ENCODE measurements around the gene TRABD2B. TPM values are rescaled to one million over a fixed set of nuclear protein-coding genes. Genes with fewer than 3 reads are reported as not detected.

TRABD2B gene
- total and polyA plus RNA-seq, 8 donors: 1.6 to 3.8 (median 3.0) TPM

- Histone ChIP-seq H3K9me3 (no peaks in the 10 kb centered on the region), H3K4me3 (no peak overlapping the region), H3K27ac (no peak overlapping the region), H3K36me3 (no peaks in the 10 kb centered on the region), H3K4me1 (no peaks in the 10 kb centered on the region), H3K27me3 (no peaks in the 10 kb centered on the region)
- 73 to 80% methylated on average over 12 of the region's 12 CpGs for WGBS, 2 donors
- TF ChIP-seq, protein P1, sequence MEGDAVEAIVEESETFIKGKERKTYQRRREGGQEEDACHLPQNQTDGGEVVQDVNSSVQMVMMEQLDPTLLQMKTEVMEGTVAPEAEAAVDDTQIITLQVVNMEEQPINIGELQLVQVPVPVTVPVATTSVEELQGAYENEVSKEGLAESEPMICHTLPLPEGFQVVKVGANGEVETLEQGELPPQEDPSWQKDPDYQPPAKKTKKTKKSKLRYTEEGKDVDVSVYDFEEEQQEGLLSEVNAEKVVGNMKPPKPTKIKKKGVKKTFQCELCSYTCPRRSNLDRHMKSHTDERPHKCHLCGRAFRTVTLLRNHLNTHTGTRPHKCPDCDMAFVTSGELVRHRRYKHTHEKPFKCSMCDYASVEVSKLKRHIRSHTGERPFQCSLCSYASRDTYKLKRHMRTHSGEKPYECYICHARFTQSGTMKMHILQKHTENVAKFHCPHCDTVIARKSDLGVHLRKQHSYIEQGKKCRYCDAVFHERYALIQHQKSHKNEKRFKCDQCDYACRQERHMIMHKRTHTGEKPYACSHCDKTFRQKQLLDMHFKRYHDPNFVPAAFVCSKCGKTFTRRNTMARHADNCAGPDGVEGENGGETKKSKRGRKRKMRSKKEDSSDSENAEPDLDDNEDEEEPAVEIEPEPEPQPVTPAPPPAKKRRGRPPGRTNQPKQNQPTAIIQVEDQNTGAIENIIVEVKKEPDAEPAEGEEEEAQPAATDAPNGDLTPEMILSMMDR (IDR thresholded peaks at IDR 0.05): no peak
- FAIRE-seq (no peak), DNase-seq (no peak), ATAC-seq (no peak)
- intact Hi-C loops (cut with DNase I): no loop called here
Observed at GRCh38 chr1:48028218-48029069, 31.3 kb upstream of the TRABD2B start.

GRCh38 chr1:48027533-48027835 is 30.3 kb upstream of the TRABD2B start:
- H3K9me3 ChIP-seq: no peaks in the 10 kb centered on the region
- TF ChIP-seq, protein P1 (IDR thresholded peaks at IDR 0.05): no peak
- no peak overlapping the region for H3K4me3 ChIP-seq
- WGBS, 2 donors: 93 to 98% methylated on average over 2 of the region's 2 CpGs
- DNase-seq (no peak), FAIRE-seq (no peak), ATAC-seq (no peak)
- intact Hi-C loops (cut with DNase I): no loop called here
- no peak overlapping the region for H3K27ac ChIP-seq
- H3K27me3 ChIP-seq: no peaks in the 10 kb centered on the region
- no peaks in the 10 kb centered on the region for H3K4me1 ChIP-seq
- H3K36me3 ChIP-seq: no peaks in the 10 kb centered on the region

DNA sequence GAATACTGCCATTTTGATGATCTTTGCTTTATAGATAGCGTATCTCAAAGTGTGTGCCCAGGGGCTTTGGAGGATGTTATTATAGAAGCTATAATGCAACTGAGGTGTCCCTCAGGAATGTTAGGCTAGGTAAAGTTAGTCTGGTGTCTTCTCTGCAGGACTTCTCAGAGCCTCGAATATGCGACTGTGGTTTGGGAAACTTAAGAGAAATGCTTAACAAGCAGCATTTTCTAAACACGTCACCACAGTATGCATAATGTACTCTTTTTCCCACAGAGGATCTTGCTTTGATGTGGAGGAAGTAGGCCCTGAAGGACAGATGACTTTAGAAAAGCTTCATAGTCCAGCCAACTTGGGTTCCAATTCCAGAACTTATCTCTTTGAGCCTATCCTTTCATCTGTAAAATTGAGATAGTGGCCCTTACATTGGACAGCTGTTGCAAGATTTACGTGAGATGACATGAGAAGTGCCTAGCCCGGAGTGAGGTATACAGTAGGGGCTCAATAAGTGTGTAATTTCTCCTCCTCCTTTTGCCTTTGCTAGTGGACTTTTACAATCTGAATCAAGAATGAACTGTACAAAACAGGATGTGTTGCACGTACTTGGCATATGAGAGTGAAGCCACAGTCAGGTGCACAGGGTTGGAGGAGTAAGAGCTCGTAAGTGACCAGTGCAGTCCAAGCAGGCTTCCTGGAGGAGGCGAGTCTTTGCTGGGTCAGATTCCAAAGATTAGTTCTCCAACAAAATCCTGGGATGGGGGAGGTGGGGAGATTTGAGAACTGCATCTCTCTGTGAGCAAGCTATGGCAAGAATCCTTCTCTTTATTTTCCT is 29.7 kb upstream of the TRABD2B start:
- FAIRE-seq (no peak), DNase-seq (no peak), ATAC-seq (no peak)
- Histone ChIP-seq H3K4me3 (no peak overlapping the region), H3K27me3 (no peaks in the 10 kb centered on the region), H3K9me3 (no peaks in the 10 kb centered on the region), H3K4me1 (no peaks in the 10 kb centered on the region), H3K27ac (no peak overlapping the region), H3K36me3 (no peaks in the 10 kb centered on the region)
- intact Hi-C loops (cut with DNase I): no loop called here
- 88 to 92% methylated on average over 9 of the region's 9 CpGs for WGBS, 2 donors
- TF ChIP-seq, protein P1 (IDR thresholded peaks at IDR 0.05): no peak

DNA sequence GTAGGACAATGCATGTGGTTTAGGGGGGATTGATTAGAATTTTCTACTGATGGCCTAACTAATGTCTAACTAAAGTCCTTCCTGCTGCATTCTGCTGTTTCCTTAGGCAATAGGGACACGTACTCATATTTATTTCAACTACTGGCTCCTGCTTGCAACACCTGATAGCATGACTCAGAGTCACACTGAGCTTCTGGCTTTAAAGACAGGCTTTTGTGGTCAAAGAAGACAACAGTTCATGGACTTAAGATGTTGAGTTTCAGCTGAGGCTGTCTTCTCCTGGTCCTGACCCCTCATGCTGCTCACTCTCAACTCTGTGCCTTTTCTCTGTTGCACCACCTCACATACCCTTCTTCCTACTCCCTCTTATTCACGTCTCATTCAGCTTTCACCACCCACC is 29.1 kb upstream of the TRABD2B start:
- Histone ChIP-seq H3K4me3 (no peak overlapping the region), H3K27ac (no peak overlapping the region), H3K36me3 (no peaks in the 10 kb centered on the region), H3K9me3 (no peaks in the 10 kb centered on the region), H3K4me1 (no peaks in the 10 kb centered on the region), H3K27me3 (no peaks in the 10 kb centered on the region)
- no peak for FAIRE-seq
- intact Hi-C loops (cut with DNase I): no loop called here
- TF ChIP-seq, protein P1 (IDR thresholded peaks at IDR 0.05): no peak
- WGBS, 2 donors: 67 to 81% methylated on average over 2 of the region's 2 CpGs
- DNase-seq: no peak
- peak in 2 of 4 donors; percentile 30 to 46 for ATAC-seq

- ATAC-seq: no peak
- no peak for DNase-seq
- Histone ChIP-seq H3K27ac (no peak overlapping the region), H3K27me3 (no peaks in the 10 kb centered on the region), H3K9me3 (no peaks in the 10 kb centered on the region), H3K4me3 (no peak overlapping the region), H3K36me3 (no peaks in the 10 kb centered on the region), H3K4me1 (no peaks in the 10 kb centered on the region)
- FAIRE-seq: no peak
- TF ChIP-seq, protein P1 (IDR thresholded peaks at IDR 0.05): no peak
- intact Hi-C loops (cut with DNase I): no loop called here
Observed at GRCh38 chr1:48025076-48025475, 27.9 kb upstream of the TRABD2B start.
